Measurements from ENCODE around the gene CCDC192.
"Not testable (repeated sequence)": the region's sequence is repeated elsewhere in the genome, so short reads cannot be mapped to it uniquely, and the experiment has no call there.

CCDC192 gene, protein sequence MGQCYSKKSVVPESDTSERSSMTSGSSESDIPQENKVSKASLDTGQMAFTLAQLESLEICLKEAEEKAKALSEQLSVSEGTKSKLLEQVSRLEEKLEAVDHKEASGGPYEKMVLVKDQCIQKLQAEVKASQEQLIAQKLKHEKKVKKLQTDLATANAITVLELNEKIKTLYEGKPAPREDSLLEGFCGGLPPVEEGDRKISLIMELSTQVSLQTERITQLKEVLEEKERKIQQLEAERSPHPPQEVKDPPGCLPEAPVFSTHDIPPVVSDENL

DNA sequence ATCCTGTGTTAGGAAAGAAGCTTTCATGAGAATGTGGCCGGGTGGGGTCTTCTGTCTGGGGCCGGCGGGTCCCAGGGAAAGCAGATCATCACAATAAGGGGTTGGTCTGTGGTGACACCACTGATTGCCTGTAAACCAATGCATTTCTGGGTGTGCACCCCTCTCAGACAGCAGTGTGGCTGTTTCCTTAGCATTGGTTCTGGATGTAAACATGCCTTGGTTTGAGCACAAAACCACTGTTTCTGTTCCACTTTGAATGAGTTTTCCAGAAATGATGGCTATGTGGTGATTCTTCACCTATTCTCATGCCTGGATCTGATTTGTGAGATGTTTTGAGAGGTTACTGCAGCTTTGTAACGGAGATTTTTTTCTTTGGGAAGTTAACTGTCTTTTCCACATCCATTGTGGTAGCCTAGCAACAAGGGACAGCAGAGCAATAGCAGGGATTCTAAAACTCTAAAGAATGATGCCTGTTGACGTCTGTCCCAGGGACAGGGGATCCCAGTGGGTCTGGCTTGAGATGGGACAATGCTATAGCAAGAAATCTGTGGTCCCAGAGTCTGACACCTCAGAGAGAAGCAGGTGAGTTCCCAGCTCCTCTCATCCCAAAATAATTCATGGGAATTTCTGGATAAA is at the start of gene CCDC192:
TSS of gene CCDC192 (plus strand) at position 466 of the 636 bp plus-strand sequence. CDS start at position 521, 55 bp downstream.
- no peak for DNase-seq

DNA sequence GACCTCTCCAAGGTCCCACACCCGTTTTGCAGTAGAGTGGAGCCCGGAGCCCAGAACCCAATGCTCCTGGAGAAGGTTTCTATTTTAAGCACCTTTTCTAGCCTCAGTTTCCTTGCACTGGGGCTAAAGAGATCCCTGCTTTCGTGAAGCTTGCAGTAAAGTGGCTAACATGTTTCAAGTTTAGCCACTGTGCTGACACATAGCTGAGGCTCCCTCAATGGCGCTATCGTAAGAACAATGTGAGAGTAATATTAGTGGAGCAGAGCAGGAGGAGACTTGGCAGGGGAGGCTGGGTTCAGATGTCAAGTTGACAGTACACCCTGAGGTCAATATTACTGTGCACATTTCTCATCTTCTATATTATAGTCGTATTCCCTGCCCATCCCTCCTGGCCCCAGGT is 46.4 kb upstream of the CCDC192 start:
- DNase-seq: no peak

DNA sequence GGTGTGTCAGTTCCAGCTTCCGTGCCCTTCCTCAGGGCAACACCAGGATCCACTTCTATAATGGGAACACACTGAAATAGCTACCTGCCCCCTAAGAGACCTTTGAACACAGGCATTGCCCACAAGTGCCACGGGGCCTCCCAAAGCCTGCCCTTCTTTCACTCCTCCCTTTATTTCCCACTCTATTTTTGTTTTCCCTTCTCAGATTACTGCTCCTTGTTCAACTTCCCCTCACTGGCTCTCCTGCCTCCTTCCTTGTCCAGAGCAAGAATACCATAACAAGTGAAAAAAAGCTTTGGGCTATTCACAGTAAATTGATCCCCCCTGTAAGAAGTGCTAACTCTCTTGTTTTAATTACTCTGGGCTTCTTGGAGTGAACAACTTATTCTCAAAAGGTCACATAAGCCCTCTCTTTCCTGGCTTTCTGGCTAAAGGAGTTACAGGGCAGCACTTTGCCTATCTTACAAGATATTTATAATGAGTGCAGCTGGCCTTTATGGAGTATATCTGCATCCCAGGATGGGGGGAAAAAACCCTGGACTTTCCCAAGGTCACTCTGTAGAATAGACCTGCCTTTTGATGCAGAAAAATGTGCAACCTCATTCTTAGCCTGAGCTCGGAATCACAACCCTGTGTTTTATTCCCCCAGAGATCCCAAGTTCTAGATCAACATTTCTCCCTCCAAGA is 43.0 kb upstream of the CCDC192 start:
- DNase-seq: no peak

DNA sequence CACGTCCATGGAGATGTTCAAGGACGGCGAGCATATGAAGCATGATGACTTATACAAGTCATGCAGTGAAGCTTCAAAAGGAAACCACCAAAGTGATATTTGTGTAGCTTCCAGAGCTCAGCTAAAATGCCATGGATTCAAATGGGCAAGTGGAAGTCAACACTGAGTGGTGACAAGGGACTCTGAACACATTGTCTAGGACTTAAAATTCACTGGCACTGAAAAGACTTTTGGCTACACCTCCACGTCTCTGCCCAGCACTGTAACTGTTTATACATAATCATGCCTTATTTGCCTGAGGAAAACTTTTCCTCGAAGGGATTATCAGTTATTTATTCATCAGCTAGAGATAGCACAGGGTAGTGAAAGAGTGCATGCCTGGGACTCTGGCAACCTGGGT is 39.1 kb upstream of the CCDC192 start:
- DNase-seq: no peak

DNA sequence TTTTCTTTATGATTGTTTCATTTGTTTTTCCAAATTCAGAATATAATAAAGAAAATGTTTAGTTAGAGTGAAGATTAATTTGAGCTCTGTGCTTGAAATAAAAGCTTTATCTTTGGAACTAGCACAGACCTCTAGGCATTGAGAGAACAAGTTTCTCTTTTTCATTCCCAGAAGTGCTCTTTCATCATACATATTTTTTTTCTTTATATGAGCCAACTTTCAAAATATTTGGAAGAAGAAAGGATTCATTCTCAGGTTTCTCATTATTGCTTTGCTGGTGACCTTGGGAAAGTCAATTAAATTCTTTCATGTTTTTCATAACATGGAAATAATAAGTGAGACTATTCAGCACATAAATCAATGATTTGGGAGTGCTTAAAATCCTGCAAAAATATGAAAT is 37.5 kb upstream of the CCDC192 start:
- no peak for DNase-seq

DNA sequence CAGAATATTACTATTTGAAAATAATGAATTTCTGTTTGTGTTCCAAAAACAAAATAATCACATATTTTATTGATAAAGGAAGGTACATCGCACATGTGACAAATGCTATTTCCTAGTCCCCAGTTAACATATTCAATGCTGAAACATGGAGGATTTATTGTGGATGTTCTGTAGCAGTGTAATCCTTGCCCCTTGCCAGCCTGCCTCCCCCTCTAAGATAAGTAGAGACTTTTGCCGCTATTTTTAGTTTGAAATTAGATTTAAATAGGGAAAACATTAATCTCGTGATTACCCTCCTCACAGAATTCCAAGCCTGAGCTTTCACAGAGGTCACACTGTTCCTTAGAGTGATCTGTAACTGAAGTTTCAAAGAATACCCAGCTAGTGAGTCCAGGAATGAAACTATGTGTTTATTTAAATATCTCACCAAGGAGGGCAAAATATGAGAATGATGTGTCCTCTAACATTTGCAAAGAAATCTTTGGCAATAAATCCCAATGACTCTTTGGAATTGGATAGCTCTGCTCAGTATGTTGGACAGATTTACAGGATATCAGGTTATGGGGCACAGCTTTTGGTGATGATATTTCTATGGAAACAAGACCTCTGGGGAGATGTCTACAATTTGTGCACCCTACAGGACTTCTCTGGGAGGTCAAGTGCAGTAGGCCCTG is 37.0 kb upstream of the CCDC192 start:
- no peak for DNase-seq

DNA sequence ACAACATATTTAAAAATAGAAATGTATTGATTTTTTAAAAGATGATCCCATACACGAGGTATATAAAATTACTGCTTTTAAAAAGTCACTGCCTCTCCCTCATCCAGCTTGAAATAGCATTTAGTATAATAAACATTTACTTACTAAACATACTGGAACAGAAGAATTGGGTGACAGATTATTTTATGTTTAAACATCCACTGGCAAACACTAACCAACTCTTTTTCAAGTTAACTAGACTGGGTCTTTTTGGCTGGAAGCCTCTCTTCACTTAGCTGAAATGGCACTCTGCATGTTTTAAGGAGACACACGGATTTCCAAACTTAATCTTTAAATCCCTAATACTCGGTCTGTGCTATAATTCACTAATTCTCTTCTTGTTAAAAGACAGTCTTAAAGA is 35.3 kb upstream of the CCDC192 start:
- no peak for DNase-seq

DNA sequence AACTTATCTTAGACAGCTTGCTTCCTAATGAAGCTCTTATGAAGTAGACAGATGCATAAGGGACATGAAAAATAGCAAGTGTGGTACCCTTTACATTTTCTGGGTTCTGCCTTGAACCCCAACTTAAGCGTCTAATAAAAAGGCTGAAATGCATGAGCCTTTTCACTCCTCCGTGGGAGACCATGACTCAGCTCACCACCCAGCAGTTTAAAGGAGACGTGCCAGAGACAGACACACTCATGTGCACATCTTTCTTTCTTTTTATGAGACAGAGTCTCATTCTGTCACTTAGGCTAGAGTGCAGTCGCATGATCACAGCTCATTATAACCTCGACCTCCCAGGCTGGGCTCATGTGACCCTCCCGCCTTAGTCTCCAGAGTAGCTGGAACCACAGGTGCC is 32.0 kb upstream of the CCDC192 start:
- DNase-seq: no peak

DNA sequence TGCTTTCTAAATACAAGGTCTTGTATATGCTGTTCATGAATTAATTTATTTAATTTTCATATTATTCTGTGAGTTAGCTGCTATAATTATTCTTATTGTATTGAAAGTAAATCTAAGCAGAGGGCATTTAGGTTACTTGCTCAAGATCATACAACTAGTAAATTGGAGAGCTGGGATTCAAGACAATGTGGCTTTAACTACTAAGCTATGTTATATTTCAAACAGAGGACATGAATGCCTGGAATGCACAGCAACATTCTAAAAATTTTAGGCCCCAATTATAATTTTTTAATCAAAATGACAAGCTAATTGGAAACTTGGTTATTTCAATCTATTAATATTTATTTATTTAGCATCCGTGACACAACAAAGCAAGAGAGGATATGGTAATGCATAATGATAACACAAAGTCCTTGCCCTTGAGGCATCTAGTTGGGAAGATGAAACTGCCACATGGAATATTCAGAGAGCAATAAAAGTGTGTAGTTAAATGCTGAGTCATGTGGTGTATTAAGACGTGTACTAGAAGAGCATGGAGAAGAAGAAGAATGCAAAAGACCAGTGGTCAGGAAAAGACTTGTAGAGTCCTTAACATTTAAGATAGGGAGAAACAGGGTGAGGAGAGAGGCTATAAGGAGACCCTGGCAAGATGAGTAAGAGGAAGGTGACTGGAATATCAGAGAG is 29.9 kb upstream of the CCDC192 start:
- DNase-seq: no peak

DNA sequence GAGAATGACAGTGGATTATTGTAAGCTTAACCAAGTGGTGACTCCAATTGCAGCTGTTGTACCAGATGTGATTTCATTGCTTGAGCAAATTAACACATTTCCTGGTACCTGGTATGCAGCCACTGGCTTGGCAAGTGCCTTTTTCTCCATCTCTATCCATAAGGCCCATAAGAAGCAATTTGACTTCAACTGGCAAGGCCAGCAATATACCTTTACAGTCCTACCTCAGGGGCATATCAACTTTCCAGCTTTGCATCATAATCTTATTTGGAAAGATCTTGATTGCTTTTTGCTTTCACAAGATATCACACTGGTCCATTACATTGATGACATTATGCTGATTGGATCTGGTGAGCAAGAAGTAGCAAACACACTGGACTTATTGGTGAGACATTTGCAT is 26.2 kb upstream of the CCDC192 start:
- DNase-seq: not testable (repeated sequence)

DNA sequence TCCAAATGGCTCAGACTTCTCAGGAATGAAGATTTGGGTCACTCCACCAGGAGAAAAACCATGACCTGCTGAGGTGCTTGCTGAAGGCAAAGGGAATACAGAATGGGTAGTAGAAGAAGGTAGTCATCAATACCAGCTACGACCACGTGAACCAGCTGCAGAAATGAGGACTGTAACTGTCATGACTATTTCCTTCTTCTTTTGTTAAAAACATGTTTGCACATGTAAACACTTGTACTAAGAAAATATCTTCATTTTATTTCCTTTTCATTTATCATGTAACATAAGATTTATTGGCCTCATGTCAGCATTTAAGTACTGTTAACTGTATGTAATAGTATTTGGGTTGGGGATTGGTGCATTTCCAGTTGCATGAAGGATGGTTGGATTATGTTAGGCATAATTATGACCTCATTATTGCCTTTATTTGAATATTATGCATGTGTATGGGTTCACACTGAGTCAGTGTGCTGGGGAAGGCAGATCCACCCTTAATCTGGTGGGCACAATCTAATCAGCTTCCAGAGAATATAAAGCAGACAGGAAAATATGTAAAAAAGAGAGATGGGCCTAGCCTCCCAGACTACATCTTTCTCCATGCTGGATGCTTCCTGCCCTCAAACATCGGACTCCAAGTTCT is 23.4 kb upstream of the CCDC192 start:
- DNase-seq: not testable (repeated sequence)

DNA sequence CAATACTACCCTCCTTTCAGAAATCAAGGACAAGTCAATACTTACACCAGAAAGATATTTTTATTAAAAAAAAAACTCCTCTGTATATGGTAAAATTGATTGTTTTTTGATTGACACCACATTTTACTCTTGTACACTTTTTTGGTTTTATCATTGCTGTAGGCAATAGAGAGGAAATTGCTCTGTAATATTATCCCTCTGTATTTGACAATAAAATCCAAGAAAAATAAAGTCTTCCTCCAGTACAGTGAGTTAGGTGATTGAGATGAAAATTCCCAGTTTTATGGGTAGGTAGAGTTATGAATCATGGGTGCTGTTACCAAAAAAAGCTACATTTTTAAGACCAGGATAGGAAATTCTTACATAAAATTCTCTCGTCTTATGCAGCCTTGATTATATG is 22.6 kb upstream of the CCDC192 start:
- DNase-seq: no peak

DNA sequence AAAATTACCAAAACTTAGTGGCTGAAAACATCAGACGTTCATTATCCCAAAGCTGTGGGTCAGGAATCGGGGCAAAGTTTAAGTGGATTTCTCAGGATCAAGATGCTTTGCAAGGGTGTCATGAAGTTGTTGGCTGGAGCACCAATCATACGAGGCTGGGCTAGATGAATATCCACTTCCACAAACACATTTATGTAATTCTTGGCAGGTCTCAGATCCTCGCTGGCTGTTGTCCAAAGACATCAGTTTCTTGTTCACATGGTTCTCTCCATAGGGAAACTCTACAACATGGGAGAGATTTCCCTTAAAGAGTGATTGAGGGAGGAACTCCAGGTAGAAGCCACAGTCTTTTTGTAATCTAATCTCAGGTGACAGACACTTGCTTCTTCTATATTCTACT is 20.2 kb upstream of the CCDC192 start:
- DNase-seq: no peak

DNA sequence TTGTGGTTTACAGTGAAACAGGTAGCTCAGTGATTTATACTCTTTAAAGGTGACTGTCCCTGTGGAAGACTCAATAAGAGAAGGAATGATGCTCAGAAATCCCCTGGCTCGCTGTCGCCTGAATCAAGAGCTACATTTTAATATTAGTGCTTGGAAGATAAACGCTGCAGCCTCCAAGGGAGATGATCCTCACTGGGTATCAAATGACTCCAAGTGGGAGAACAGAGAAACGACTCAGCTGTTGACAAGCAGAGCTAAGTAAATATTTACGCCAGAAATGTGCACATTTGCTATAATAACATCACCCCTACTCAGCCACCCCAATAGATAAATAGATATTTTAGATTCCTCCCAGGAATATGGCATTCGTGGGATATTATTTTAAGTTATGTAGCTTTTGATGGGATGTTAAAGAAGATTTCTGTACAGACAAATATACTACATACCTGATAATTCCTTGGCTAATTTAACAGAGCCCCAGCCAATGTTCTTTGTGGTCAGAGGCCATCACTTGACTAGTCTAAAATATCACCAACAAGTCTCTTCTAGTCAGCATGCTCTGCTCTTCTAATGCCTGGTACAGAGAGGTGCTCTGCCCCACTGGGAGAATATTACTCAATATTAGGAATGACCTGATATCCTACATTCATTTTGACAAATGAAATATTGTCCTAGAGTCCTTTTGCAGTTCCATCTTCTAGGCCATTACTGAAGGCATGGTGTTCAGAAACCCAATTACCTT is 18.3 kb upstream of the CCDC192 start:
- no peak for DNase-seq

DNA sequence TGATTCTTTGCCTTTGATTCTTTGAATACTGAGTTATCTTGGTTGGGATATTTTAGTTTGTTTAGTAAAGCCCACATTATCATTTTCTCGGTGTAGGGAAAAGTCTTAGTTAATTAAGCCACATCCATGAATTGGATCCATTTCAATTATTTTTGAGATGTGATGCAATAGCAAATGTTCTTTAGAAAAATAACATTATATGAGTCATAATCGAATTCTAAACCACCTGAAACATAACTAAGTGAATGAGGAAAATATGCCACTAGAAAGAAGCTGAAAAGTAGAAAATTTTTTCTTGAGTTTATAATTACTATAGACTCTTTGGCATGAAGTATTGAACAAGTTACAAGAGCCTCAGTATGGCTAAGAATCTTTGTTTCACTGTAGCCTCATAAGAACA is 17.5 kb upstream of the CCDC192 start:
- DNase-seq: no peak

DNA sequence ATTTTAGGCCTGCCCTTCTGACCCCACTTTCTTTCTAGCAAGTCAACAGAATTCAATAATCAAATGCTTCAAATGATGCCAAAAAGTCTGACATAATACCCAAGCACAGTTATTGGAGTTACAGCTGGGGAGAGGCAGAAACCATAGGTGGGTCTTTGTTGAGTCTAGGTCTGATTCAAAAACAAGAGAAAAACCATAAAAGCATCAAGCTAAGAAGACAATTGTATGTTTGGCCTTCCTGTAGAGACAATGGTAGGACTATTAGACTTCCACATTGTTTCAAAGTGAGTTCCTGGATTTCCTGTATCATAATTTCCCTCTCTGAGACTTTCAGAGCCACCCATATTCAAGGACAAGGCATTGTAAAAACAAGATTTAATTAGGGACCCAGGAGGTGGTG is 16.8 kb upstream of the CCDC192 start:
- no peak for DNase-seq

DNA sequence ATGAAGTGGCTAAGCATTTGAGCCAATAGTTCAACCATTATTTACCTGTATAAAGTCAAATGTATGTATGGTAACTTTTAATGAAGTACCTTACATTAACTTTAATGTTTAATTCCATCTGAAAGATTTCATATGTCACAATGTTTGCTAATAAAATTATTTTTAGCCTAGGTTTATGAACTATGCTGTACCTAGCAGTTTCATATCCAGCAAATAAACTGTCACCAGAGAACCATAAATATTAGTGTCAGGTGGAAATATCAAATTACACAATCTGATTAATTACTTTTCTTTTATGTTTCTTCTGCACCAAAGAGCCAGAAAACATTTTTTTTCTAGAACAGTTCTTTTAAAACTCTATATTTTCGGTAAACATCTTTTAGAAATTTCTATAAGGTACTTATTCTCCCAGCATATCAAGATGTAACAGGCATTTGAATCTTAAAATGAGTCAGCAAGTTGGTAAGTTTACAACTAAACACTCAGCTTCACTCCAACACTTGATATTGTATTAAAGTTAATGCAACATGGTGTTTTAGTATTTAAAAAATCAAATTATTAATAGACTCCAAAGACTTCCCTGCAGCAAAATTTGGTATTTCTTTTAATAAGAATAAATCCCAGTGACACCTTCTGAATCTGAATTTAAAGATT is 8.5 kb upstream of the CCDC192 start:
- DNase-seq: no peak

DNA sequence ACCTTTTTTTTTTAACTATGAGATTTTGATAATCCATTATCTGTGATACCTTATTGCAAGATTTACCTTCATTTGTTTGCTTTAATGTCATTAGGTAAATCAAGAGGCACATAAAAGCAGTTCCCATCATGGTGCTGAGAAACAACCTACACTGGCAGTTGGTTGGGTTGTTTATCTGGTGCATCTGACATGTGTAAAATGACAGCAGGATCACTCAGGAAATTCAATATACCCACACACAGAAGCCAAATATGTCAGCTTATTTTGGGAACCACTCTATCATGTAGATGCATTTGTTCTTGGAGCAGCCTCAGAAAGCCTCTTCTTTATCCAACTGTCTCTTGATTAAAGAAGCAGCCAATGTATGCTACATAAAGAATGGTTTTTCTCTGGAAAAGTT is 7.8 kb upstream of the CCDC192 start:
- peak; percentile 21 for DNase-seq

DNA sequence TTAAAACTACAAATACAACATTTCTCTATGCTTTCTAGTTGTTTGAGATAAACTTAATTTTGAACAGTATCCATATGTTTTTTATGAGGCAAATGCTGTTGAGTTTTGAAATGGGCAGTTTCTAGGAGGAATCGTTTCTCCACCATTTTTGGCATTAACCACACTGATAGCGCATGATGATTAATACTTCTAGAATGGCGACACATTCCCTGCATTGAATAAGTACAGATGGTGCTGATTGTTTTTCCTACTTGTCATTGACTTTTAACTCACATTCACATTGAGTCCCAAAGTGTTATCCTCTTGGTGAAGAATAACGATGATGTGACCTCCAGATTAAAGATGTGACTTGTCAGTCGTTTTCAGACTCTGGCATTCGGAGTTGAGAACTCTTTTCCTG is 6.5 kb upstream of the CCDC192 start:
- DNase-seq: no peak

DNA sequence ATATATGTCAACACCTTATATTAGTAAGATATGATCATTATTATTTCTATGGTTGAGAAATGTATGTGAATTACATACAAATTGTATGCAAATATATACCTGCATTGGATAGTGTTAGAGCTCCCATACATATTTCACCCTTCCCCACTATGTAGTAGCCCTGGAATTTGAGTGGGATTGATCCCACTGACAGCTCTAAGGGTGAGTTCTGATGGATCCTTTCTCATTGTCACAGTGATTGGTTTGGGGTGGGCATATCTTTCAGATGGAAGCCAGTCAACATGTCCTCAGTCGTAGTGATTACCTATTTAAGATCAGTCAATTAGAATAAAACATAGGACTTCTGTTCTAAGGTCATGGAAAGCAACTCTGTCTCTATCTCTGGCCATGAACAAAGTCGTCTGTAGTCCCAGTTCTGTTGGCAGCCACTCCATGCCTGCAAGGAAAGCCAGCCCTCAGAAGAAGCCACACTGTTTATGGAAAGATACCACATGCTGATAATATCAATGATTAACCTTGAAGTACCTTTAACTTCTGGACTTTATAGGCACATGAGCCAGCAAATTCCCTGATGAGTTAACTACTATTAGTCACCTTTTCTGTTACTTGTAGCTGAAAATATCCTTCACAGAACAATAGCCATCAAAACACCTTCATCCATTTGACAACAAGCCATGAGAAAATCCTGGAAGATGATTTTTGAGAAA is 5.1 kb upstream of the CCDC192 start:
- no peak for DNase-seq

DNA sequence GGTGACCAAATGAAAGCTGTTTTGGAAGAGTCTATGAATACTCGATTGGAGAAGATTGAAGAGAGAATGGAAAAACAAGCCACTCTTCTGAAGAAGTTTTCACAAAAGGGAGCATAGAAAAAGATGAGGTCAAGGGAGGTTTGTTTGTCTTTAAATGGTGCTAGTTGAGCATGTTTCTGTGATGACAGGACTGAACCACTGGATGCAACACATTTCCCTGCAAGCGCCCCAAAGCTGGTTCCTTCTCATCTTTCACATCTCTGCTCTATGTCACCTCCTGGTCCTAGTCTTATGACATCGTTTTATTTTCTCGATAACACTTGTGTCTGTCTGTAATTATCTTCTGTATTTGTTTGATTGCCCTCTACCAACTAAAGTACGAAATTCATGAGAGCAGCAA is 3.8 kb upstream of the CCDC192 start:
- DNase-seq: no peak

All from NCI-H1694 treated with DMSO at 0.1 percent for 48 hours (cell line).